HG03469 (cell line): ENCODE measurements around the gene CELSR2.
A peak's percentile ranks its signal among the peaks of the same experiment; 100 is the strongest.

ENCODE experiments used
- ATAC-seq: cut with Tn5 transposase; IDR thresholded peaks from one replicate; pipeline ENCODE4 v1.9.1; 2021; ENCODE audit warnings: mild to moderate bottlenecking, moderate library complexity, moderate number of reproducible peaks; ENCODE audit not compliant: unreplicated experiment

CELSR2 gene

DNA sequence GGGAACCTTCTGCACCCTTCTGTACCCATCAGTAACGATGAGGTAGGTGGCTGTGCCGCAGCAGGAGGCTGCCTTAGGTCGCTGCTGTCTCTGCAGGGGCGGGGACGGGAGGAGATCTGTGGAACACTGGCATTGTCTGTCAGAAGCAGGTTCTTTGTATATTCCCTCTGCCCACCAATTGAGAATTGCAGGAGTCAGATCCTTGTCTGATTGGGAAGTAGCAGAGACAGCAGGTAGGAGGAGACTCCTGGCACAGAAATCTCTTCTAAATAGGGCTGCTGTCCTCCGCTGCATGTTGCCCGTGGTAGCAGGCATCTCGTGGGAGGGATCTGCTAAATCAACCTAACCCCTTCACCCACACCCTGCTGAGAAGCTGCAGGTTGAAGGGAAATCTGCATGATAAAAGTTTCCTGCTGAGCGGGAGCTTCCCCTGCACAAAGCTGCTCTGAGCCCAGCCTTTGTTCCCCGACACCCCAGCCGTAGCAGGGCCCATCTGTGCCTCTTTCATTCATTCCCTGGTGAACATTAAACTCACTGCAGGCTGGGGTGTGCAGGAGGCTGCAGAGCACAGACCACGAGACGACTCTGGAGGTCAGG is 19.7 kb upstream of the CELSR2 start:
- no peak for ATAC-seq

DNA sequence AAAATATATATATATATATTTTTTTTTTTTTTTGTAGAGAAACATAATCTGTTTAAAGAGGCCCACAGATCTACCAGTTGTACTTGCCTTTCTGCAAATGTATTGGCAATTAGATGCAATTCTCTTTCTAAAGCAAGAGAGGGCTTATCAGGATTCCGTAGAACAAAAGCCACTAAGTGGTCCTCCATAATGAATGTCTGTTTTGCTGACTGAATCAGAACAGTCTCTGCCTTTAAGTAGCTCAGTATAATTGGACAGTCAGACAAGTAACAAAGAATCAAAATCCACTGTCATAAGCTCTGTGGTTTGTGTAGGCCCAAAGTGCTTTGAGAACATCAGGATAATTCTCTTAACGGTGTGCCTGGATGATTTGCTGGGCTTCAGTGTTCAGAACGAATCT is 18.3 kb upstream of the CELSR2 start:
- no peak for ATAC-seq

DNA sequence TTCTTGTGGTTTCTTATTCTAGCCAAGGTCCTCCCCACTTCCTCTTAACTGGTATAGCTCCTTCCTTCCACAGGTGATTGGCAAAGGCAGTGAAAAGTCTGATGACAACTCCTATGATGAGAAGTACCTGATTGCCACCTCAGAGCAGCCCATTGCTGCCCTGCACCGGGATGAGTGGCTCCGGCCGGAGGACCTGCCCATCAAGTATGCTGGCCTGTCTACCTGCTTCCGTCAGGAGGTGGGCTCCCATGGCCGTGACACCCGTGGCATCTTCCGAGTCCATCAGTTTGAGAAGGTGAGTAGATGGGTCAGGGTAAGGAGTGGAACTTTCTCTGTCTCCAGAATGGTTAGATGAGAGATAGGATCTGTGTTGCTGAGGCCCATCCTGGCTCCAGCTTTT is 14.2 kb upstream of the CELSR2 start:
- no peak for ATAC-seq

DNA sequence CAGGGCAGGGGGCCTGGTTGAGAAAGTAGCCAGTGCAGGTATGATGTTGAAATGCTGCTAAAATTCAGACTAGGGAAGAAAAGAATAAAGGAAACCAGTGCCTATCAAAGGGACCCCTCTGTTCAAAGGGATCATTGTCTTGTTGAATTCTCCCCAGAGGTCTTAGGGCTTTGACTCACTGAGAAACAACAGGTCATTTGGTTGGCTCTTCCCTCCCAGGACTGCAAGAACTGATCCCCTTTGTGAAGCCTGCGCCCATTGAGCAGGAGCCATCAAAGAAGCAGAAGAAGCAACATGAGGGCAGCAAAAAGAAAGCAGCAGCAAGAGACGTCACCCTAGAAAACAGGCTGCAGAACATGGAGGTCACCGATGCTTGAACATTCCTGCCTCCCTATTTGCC is 11.8 kb upstream of the CELSR2 start:
- ATAC-seq: no peak

DNA sequence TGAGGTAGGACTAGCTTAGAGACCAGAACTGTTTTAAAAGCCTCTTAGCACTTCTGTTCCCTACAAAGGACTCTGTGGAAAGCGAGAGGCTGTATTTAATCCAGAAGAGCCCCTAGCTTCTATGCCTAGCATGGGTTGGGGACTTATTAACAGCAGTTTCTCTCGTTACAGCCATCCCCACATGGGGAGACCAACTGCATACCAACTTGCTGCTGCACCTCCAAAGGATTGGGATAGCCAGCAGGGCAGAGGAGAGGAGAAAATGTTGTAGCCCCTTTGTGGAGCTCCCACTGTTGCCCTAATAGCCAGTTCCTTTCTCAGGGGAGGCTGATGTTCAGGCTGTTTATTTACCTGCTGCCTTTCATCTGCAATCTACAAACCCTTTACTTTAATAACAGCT is 11.0 kb upstream of the CELSR2 start:
- no peak for ATAC-seq

DNA sequence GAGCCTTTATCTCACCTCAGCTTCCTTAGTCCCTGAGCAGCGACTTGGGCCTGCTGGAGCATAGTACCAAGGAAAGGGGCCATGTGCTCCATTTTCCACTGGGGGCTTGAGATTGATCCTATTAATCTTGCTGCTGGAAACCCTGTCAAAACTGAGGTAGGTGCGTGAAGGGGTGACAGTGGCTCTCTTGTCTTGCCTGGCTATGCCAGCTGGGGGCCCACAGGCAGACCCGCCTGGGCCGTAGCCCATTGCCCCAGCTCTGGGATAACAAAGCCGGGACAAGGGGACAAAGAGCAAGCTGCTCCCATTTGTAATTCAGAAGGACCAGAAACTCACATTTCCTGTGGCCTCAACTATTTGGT is 10.3 kb upstream of the CELSR2 start:
- ATAC-seq: no peak

DNA sequence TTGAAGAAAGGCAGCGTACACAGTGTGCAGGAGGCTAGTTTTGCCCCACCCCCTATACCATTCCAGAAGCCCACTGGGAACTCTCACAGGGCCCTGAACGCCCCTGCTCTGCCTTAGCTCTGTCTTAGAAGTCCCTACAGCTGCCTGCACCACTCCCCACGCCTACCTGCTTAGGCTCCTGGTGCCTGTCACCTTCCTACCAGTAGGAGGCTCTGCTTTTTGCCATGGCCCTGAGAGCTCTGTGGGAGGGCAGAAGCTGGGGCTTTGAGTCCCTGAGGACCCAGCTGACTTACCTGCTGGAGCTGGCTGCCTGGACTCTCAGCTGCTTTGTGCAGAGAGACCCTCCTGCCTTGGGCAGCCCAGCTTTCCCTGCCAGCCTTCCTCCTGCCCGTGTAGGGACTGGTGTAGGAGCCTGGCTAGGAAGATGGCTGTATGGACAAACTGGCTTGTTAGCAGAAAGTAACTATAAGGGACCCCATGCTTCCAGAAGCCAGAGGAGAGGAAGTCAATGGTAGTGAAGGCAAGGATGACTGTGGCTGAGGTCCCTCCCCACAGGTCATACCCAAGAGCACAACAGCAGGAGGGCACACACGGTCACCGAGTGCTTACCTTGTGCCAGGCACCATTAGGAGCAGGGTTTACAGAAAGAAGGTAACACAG is 9.8 kb upstream of the CELSR2 start:
- no peak for ATAC-seq

DNA sequence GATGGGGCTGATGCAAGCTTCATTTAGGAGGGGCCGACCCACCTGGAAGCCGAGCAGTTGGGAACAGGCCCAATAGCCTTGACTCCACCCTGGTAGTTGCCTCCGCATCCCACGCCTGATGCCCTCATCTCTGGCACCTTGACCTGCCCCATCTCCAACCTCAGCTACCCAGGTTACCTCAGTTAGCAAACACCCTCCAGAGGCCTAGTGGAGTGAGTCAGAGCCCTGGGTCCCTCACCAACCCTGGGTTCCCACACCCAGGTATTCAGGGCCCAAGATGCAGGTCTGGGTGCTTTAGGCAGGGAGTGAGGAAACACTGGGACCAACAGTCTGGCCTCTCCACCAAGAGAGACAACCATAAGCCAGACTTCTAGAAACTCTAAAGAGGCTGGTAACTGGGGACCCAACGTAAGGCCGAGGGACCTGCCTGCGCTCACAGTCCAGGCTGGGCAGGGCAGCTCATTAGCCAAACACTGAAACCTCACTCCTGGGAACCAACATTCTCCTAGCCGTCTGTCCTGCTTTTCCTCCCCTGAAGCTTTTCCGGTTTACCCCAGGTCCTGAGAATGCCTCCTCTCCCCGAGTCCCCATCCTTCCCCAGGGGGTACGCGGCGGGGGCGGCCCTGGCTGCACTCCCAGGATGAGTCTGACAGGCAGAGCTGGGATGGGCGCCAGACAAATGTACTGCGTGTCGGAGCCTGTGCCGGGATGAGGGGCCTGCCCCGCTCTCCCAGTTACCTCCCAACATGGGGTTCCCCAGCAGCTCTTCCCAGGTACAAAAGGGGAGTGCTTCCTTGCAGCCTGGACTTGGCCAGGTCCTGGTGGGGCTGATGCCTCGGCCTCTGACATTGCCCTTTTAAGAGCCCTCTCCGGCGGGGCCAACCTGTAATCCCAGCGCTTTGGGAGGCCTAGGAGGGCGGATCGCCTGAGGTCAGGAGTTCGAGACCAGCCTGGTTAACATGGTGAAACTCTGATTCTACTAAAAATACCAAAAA is 8.9 kb upstream of the CELSR2 start:
- no peak for ATAC-seq

DNA sequence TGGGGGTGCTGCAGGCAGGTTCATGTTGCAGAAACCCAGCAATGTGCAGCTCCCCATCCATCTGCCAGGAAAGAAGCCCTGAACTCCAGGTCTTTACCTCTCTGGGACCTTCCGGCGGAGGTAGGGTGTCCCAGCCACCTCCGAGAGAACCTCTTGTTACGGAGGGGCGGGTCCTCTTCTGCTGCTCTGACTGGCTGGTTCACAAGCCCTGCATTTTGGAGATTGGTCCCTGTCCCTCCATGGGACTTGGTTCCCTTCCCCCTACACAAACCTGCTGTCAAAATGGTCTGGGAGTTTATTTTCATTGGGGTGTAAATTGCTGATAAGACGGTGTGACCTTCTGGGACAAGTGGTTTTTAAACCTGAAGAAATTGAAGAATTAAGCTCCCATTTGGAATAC is 8.0 kb upstream of the CELSR2 start:
- no peak for ATAC-seq

DNA sequence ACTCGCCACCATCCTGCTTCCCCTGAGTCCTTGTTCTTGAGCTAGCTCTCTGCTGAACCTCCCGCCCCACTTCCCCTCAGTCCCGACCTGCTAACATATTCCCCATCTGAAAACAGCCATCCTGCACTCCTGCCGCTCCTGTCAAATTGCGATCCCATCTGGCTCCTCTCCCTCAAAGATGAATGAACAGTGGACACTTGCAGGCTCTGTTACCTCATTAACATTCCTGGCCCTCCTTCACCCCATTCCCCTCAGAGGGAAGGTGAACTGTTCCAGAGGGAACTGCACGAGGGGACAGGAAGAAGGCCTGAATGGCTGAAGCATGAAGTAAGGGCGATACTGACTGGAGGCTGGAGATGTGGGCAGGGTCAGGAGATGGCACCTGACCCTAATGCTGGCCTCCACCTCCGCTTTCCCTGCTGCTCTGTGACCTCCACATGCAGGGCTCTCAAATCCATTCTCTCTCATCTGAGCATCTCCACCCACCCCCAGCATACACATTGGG is 7.4 kb upstream of the CELSR2 start:
- ATAC-seq: no peak

DNA sequence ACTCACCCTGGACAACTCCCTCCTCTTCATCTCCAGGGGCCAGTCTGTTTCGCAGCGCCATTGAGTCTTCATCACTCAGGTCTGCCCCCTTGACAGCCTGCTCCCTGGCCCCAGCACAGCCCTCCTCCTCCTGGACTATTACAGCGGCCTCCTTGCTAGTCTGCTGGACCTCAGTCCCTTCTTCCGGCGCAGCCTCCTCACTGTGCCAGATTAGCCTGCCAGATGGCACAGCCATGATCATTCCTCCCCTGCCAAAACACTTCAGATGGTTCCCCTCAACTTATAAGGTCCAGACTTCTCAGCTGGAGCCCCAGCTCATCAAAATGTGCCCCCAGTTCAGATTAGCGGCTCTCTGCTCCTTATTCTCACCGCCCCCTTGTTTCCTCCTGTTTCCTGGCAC is 7.0 kb upstream of the CELSR2 start:
- ATAC-seq: no peak

DNA sequence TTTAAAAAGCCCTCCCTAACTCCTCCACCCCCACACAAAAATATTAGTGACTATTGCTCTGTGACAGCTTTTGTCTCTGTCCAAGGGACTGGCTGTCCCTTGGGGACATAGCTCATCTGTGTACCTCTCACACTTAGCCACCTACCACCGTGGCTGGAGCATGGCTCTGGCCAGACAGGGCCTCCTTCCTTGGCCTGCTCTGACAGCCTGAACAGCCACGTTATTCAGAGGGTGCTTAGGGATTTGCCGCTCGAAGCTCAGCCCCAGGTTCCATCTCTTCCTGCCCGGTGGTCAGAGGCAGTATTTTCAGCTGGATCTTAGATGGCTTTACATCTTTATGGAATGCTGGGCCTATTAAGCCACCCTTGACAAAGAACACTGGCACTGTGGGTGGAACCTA is 6.1 kb upstream of the CELSR2 start:
- ATAC-seq: no peak

DNA sequence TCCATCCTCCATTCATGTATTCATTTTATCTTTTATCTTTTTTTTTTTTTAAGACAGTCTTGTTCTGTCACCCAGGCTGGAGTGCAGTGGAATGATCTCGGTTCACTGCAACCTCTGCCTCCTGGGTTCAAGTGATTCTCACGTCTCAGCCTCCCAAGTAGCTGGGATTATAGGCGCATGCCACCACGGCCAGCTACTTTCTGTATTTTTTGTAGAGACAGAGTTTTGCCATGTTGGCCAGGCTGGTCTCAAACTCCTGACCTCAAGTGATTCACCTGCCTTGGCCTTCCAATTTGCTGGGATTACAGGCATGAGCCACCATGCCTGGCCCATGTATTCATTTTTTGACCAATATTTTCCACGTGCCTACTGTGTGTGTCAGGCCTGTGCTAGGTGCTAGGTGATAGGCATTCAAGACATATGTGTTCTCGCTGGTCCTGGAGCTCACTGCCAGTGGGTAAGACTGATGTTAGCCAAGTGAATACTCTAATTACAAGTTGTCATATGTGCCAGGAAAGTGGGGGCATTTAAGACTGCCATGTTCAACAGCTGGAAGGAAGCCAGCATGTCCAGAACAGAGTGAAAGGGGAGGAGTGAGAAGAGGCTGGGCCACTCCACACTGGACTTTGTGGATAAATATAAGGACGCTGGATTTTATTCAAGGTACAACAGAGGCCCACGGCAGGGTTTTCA is 5.3 kb upstream of the CELSR2 start:
- ATAC-seq: no peak

DNA sequence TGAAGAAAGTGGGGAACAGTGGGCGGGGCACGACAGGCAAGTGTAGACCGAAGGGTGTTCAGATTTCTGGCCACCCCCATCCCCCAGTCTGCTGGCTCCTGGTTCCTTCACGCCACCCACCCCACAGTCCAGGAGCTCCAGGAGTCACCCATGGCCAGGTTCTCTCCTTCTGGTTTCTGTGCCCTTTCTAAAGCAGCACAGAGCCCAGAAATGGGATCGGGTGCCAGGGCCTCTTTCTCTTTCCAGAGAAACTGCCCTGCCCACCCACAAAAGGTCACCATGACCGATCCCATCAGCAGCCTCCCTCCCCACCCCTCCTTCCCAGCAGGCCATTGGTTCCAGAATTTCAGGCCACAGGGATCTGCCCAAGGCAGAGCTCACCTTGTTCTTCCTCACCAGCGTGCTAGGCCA is 3.2 kb upstream of the CELSR2 start:
- ATAC-seq: no peak

DNA sequence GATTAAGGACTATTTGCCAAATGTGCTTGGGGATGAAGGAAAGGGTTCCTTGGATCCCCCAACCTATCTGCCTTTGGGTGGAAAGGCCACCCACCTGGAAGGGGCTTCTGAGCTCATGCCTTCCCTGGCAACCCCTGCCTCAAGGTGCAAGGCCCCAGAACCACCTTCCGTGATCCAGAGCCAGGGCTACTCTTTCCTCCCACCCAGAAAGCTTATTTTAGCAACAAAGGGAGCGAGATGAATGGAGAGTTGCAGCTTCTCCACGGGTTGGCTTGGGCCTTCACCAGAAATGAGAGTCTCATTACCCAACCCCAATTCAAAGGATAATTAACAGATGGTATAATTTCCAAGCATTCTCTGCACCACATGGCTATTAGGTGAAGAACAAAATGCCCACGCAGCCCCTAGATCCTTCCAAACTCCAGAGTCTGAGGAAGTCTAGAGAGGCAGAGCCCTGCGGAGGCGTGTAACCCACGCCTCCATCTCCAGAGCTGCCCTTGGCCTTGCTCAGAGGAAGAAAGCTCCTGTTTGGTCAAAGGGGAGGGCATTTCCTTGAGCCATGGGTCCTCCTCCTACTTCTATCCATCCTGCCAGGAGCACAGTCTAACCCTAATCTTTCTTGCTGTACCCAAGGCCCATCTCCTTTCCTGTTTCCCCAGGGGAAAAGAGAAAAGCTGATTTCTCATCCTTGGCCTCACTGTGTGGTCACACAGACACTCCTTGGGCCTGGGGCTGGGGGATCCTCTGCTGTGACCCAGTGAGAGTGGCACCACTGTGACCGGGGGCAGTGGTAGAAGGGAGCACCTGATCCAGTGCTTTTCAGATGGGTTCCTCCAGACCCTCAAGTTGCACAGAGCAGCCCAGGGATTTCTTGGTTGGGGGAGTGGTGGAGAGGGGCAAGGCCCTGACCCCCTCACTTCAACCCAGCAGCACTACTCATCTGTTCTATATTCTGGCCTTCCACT is 1.7 kb upstream of the CELSR2 start:
- no peak for ATAC-seq

DNA sequence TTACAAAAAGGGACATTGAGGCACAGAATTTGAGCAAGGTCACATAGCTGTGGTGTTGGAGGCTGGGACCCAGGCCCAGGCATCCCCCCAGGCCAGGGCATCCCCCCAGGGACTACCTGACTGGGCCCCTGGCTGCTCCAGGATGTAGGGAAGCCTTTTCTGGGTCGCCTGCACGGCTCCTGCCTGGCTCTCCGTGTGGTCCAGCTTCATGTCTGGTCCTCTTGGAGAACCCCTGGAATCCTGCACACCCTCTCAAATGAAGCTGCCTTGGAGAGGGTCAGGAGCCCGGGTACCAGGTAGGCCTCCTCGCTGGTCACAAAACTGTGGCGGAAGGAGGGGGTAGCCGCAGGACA is 919 bp upstream of the CELSR2 start:
- no peak for ATAC-seq

DNA sequence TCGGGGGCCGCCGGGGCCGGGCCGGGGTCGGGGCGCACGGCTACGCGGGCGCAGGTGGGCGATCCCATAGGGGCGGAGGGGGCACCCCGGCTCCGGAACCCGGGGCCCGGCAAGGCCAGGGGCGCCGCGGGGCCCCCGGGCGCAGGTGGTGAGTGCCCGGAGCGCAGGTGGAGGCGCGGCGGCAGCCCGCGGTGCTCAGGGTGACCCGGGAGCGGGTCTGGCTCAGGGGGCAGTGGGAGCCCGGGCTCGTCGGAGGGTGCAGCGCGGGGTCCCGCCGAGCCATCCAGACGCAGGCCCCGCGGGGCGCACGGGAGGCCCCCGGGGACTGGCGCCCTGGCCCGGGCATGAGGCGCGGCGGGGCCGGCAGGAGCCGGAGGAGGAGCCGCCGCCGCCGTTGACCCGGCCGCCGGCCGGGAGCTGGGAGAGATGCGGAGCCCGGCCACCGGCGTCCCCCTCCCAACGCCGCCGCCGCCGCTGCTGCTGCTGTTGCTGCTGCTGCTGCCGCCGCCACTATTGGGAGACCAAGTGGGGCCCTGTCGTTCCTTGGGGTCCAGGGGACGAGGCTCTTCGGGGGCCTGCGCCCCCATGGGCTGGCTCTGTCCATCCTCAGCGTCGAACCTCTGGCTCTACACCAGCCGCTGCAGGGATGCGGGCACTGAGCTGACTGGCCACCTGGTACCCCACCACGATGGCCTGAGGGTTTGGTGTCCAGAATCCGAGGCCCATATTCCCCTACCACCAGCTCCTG is 489 bp downstream of the CELSR2 start:
- ATAC-seq: peak; percentile 13

DNA sequence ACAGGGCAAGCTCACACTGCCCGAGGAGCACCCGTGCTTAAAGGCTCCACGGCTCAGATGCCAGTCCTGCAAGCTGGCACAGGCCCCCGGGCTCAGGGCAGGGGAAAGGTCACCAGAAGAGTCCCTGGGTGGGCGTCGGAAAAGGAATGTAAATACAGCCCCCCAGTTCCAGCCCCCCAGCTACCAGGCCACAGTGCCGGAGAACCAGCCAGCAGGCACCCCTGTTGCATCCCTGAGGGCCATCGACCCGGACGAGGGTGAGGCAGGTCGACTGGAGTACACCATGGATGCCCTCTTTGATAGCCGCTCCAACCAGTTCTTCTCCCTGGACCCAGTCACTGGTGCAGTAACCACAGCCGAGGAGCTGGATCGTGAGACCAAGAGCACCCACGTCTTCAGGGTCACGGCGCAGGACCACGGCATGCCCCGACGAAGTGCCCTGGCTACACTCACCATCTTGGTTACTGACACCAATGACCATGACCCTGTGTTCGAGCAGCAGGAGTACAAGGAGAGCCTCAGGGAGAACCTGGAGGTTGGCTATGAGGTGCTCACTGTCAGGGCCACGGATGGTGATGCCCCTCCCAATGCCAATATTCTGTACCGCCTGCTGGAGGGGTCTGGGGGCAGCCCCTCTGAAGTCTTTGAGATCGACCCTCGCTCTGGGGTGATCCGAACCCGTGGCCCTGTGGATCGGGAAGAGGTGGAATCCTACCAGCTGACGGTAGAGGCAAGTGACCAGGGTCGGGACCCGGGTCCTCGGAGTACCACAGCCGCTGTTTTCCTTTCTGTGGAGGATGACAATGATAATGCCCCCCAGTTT is 1.3 kb downstream of the CELSR2 start:
- ATAC-seq: no peak
